ENCODE data around the gene HOXC11.

Gene HOXC11

DNA sequence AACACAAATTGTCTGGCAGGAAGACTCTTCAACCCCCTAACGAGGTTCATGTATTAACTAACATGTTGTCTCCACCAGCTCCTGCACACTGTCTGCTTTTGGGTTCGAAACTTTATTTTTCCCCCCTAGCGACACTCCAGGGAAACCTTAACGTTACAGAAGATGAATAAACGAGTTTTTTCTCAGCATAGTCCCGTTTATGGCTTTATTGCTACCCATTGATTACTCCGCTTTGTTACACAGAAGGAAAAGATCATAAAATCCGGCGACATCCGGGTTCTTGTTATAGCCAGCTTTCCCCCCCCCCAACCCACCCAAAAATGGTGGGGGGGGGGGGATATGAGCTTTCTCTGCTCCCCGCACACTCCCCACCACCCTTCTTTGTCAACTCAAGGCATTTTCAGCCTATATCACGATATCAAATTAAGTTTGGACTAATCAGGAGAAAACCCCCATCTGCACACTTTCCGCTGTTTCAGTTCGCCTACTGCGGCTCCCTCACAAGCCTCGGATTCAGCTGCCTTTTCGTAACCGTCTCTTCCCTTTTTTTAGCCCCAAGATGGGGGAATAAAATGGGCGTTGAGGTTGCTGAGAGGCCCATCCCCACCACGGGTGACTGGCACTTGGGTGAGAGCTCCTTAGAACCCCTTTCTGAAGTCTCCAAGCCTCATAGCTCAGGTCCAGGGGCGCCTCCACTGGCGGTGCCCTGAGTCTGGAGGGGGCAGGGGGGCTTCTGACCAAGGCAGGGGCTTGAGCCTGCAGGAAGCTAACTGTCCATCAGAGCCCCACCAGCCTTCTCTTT lies 53.9 kb downstream of the HOXC11 start:
- DNase-seq: no peak

Data from NCI-H1092 (cell line).